Glomerular visceral epithelial cell (primary cell): ENCODE results near the gene NEURL3.
"Not testable (repeated sequence)": the region's sequence is repeated elsewhere in the genome, so short reads cannot be mapped to it uniquely, and the experiment has no call there.

Source experiments
- DNase-seq: peaks from one replicate; pipeline ENCODE4 v3.0.0-alpha.2; 2016; ENCODE audit errors: extremely low spot score

Gene NEURL3

GRCh38 chr2:96485350-96485749 lies 19.8 kb downstream of the NEURL3 start:
- peak; percentile 31 for DNase-seq

GRCh38 chr2:96484091-96484490 lies 21.1 kb downstream of the NEURL3 start:
- DNase-seq: no peak

- DNase-seq: no peak
These were observed 27.7 kb downstream of the NEURL3 start for GRCh38 chr2:96477458-96477857.

GRCh38 chr2:96471772-96472171 lies 33.4 kb downstream of the NEURL3 start:
- no peak for DNase-seq

- peak; percentile 73 for DNase-seq
These were observed 34.5 kb downstream of the NEURL3 start for GRCh38 chr2:96470636-96471035.

GRCh38 chr2:96470109-96470508 lies 35.0 kb downstream of the NEURL3 start:
- no peak for DNase-seq

- DNase-seq: no peak
These were observed 36.3 kb downstream of the NEURL3 start for GRCh38 chr2:96468904-96469303.

- DNase-seq: no peak
These were observed 40.5 kb downstream of the NEURL3 start for GRCh38 chr2:96464651-96465050.

GRCh38 chr2:96464061-96464460 lies 41.1 kb downstream of the NEURL3 start:
- no peak for DNase-seq

- no peak for DNase-seq
These were observed 42.0 kb downstream of the NEURL3 start for GRCh38 chr2:96463119-96463518.

- not testable (repeated sequence) for DNase-seq
These were observed 43.5 kb downstream of the NEURL3 start for GRCh38 chr2:96461616-96462015.

- DNase-seq: no peak
These were observed 53.1 kb downstream of the NEURL3 start for GRCh38 chr2:96452053-96452452.

- DNase-seq: no peak
These were observed 55.5 kb downstream of the NEURL3 start for GRCh38 chr2:96449637-96450036.

GRCh38 chr2:96449174-96449573 lies 56.0 kb downstream of the NEURL3 start:
- DNase-seq: no peak

GRCh38 chr2:96447726-96448125 lies 57.4 kb downstream of the NEURL3 start:
- DNase-seq: no peak
